GM23338 (cell line): ENCODE measurements around the gene KIAA1217. TPM values are rescaled to one million over a fixed set of nuclear protein-coding genes. Genes with fewer than 3 reads are reported as not detected.

Experiments
- ATAC-seq: fragments of 200-7000 bp; cut with Tn5 transposase; 3 replicates; pipeline ENCODE4 v1.9.1; 2020
- DNase-seq: peaks from one replicate; pipeline ENCODE4 v3.0.0-alpha.2; 2015; ENCODE audit warnings: low spot score
- H2AFZ ChIP-seq: fragments of 200-600 bp; sonication (generic); 2 replicates; pipeline ENCODE4 v1.8.0; 2016; ENCODE audit warnings: antibody characterized with exemption, mild to moderate bottlenecking, moderate library complexity
- H3F3A ChIP-seq: fragments of 200-600 bp; sonication (generic); replicated peaks from 2 replicates; pipeline ENCODE4 v1.8.0; 2017; ENCODE audit warnings: antibody characterized with exemption, mixed run types, low read depth
- H3K27ac ChIP-seq: fragments of 200-600 bp; sonication (generic); 2 replicates; pipeline ENCODE4 v1.6.1; 2016; ENCODE audit warnings: low read depth
- H3K27me3 ChIP-seq: fragments of 200-600 bp; sonication (generic); 2 replicates; pipeline ENCODE4 v1.8.0; 2016; ENCODE audit warnings: mild to moderate bottlenecking, mixed run types, moderate library complexity; ENCODE audit not compliant: insufficient read depth
- H3K36me3 ChIP-seq: fragments of 200-600 bp; sonication (generic); 2 replicates; pipeline ENCODE4 v1.8.0; 2016; ENCODE audit warnings: mild to moderate bottlenecking; ENCODE audit not compliant: insufficient read depth
- H3K4me1 ChIP-seq: fragments of 200-600 bp; sonication (generic); 2 replicates; pipeline ENCODE4 v1.8.0; 2016; ENCODE audit warnings: mild to moderate bottlenecking, moderate library complexity; ENCODE audit not compliant: insufficient read depth
- H3K4me2 ChIP-seq: fragments of 200-600 bp; sonication (generic); 2 replicates; pipeline ENCODE4 v1.7.1; 2017; ENCODE audit warnings: mixed run types
- H3K4me3 ChIP-seq: fragments of 200-600 bp; sonication (generic); 2 replicates; pipeline ENCODE4 v1.6.1; 2016; ENCODE audit warnings: mixed run types
- H3K79me2 ChIP-seq: fragments of 200-600 bp; sonication (generic); replicated peaks from 2 replicates; pipeline ENCODE4 v1.8.0; 2017; ENCODE audit warnings: mild to moderate bottlenecking; ENCODE audit not compliant: insufficient read depth
- H3K9me2 ChIP-seq: fragments of 200-600 bp; sonication (generic); 2 replicates; pipeline ENCODE4 v1.8.0; 2017; ENCODE audit not compliant: insufficient read depth
- H4K20me1 ChIP-seq: fragments of 200-600 bp; sonication (generic); replicated peaks from 2 replicates; pipeline ENCODE4 v1.8.0; 2017; ENCODE audit warnings: mild to moderate bottlenecking; ENCODE audit not compliant: insufficient read depth
- H3K27ac Mint-ChIP-seq: 2 replicates; pipeline ENCODE4 v1.8.0; 2020; ENCODE audit warnings: inconsistent platforms, mild to moderate bottlenecking, moderate library complexity, mixed read lengths
- H3K27me3 Mint-ChIP-seq: 3 replicates; pipeline ENCODE4 v1.8.0; 2022; ENCODE audit warnings: low read depth, mild to moderate bottlenecking, moderate library complexity, mixed read lengths, inconsistent platforms; ENCODE audit not compliant: insufficient read depth, poor library complexity
- H3K36me3 Mint-ChIP-seq: 3 replicates; pipeline ENCODE4 v1.8.0; 2021; ENCODE audit warnings: low read depth, mild to moderate bottlenecking, inconsistent platforms, moderate library complexity, mixed read lengths
- H3K4me1 Mint-ChIP-seq: 3 replicates; pipeline ENCODE4 v1.8.0; 2020; ENCODE audit warnings: mild to moderate bottlenecking, inconsistent platforms, mixed read lengths
- H3K4me3 Mint-ChIP-seq: 3 replicates; pipeline ENCODE4 v1.8.0; 2021; ENCODE audit warnings: moderate library complexity, mild to moderate bottlenecking, inconsistent platforms, mixed read lengths
- H3K9me3 Mint-ChIP-seq: 3 replicates; pipeline ENCODE4 v1.8.0; 2020; ENCODE audit warnings: moderate library complexity, mild to moderate bottlenecking, inconsistent platforms, mixed read lengths
- CREB1 ChIP-seq: fragments of 250-450 bp; sonication (Bioruptor Pico); IDR thresholded peaks from 2 replicates; pipeline ENCODE4 v1.5.0; 2020; ENCODE audit warnings: low read depth, mild to moderate bottlenecking, moderate library complexity
- CTCF ChIP-seq, 2 experiments: fragments of 200-600 bp in 1 of 2; sonication (generic) in 1 of 2; conservative IDR thresholded peaks; 2 replicates each; pipeline versions ENCODE4 v1.5.1 to v1.6.1; 2016 to 2017; ENCODE audit warnings: antibody characterized with exemption in 2 of 2, low read depth in 2 of 2, mild to moderate bottlenecking in 2 of 2, moderate library complexity in 1 of 2
- JUNB ChIP-seq: IDR thresholded peaks from one replicate; pipeline ENCODE4 v1.6.1; 2016; ENCODE audit warnings: antibody characterized with exemption; ENCODE audit not compliant: unreplicated experiment
- NANOG ChIP-seq: IDR thresholded peaks from 2 replicates; pipeline ENCODE4 v1.6.1; 2016; ENCODE audit warnings: antibody characterized with exemption, borderline replicate concordance
- POLR2AphosphoS5 ChIP-seq: IDR thresholded peaks from 2 replicates; pipeline ENCODE4 v1.6.1; 2016; ENCODE audit warnings: antibody characterized with exemption, low read depth
- REST ChIP-seq: IDR thresholded peaks from one replicate; pipeline ENCODE4 v1.6.1; 2018; ENCODE audit warnings: antibody characterized with exemption; ENCODE audit not compliant: unreplicated experiment
- STAT1 ChIP-seq: IDR thresholded peaks from one replicate; pipeline ENCODE4 v1.6.1; 2016; ENCODE audit warnings: antibody characterized with exemption; ENCODE audit not compliant: unreplicated experiment
- ZNF114 ChIP-seq: fragments of 250-450 bp; sonication (Bioruptor Pico); IDR thresholded peaks from 2 replicates; pipeline ENCODE4 v1.5.0; 2020; ENCODE audit warnings: mild to moderate bottlenecking, moderate library complexity
- ZNF331 ChIP-seq: fragments of 250-450 bp; sonication (Bioruptor Pico); IDR thresholded peaks from 2 replicates; pipeline ENCODE4 v1.5.0; 2020; ENCODE audit warnings: low read depth, mild to moderate bottlenecking, moderate library complexity
- polyA plus RNA-seq: library from polyadenylated mRNA; unstranded; fragments of >200 nt; fragmentation: Nextera tagmentation; extraction: Ambion mirVana; gene quantifications from 2 replicates; pipeline ENCODE4 v1.2.1, GENCODE V29; 2016
- total RNA-seq: library from RNA; depleted of rRNA; stranded (reverse); fragments of >200 nt; shearing (Covaris generic); gene quantifications from 2 replicates; pipeline ENCODE4 v1.2.3, GENCODE V29; 2014
- TF ChIP-seq, protein P1 (sequence below): fragments of 250-450 bp; sonication (Bioruptor Pico); IDR thresholded peaks from 2 replicates; pipeline ENCODE4 v1.5.0; 2020; ENCODE audit warnings: mild to moderate bottlenecking, moderate library complexity
- TF ChIP-seq, protein P2 (sequence below): IDR thresholded peaks from 2 replicates; pipeline ENCODE4 v1.6.1; 2016; ENCODE audit warnings: antibody characterized with exemption

KIAA1217 gene
- total and polyA plus RNA-seq, 2 experiments from 2014 or later, result 6.4 to 9.1 TPM

- Histone ChIP-seq H3K4me1 (peaks cover 40% of the 10 kb centered on the region), H3K27me3 (no peaks in the 10 kb centered on the region), H3K9me2 (no peaks in the 10 kb centered on the region), H3K4me3 (no peak overlapping the region; the same call in 1 of the 2 replicates), H3K36me3 (no peaks in the 10 kb centered on the region), H3F3A (no peaks in the 10 kb centered on the region), H4K20me1 (no peaks in the 10 kb centered on the region), H3K79me2 (0 out of 2 replicates have a peak, but pooled peaks cover 4% of the 10 kb centered on the region), H2AFZ (no peak overlapping the region), H3K4me2 (peak overlapping the region; percentile 17; the same call in 1 of the 2 replicates), H3K27ac (0 out of 2 replicates have a peak overlapping the region, but pooled peaks have one; percentile 21)
- peak; percentile 66 for ATAC-seq
- Mint-ChIP-seq H3K27me3 (peaks cover 8% of the 10 kb centered on the region), H3K4me3 (peak overlapping the region; percentile 32; the same call in 1 of the 3 replicates), H3K4me1 (peaks cover 48% of the 10 kb centered on the region), H3K9me3 (no peaks in the 10 kb centered on the region), H3K36me3 (no peaks in the 10 kb centered on the region), H3K27ac (peak overlapping the region; percentile 37; the same call in 1 of the 2 replicates)
- TF ChIP-seq ZNF331 (CRISPR knock-in tag) (no peak), STAT1 (no peak), JUNB (no peak), CREB1 (CRISPR knock-in tag) (no peak), NANOG (no peak), POLR2AphosphoS5 (no peak), REST (no peak), CTCF (conservative IDR thresholded peaks at IDR 0.05; ENCODE audit: low read depth in 2 of 2) (no peak), ZNF114 (no peak)
- TF ChIP-seq, protein P1, sequence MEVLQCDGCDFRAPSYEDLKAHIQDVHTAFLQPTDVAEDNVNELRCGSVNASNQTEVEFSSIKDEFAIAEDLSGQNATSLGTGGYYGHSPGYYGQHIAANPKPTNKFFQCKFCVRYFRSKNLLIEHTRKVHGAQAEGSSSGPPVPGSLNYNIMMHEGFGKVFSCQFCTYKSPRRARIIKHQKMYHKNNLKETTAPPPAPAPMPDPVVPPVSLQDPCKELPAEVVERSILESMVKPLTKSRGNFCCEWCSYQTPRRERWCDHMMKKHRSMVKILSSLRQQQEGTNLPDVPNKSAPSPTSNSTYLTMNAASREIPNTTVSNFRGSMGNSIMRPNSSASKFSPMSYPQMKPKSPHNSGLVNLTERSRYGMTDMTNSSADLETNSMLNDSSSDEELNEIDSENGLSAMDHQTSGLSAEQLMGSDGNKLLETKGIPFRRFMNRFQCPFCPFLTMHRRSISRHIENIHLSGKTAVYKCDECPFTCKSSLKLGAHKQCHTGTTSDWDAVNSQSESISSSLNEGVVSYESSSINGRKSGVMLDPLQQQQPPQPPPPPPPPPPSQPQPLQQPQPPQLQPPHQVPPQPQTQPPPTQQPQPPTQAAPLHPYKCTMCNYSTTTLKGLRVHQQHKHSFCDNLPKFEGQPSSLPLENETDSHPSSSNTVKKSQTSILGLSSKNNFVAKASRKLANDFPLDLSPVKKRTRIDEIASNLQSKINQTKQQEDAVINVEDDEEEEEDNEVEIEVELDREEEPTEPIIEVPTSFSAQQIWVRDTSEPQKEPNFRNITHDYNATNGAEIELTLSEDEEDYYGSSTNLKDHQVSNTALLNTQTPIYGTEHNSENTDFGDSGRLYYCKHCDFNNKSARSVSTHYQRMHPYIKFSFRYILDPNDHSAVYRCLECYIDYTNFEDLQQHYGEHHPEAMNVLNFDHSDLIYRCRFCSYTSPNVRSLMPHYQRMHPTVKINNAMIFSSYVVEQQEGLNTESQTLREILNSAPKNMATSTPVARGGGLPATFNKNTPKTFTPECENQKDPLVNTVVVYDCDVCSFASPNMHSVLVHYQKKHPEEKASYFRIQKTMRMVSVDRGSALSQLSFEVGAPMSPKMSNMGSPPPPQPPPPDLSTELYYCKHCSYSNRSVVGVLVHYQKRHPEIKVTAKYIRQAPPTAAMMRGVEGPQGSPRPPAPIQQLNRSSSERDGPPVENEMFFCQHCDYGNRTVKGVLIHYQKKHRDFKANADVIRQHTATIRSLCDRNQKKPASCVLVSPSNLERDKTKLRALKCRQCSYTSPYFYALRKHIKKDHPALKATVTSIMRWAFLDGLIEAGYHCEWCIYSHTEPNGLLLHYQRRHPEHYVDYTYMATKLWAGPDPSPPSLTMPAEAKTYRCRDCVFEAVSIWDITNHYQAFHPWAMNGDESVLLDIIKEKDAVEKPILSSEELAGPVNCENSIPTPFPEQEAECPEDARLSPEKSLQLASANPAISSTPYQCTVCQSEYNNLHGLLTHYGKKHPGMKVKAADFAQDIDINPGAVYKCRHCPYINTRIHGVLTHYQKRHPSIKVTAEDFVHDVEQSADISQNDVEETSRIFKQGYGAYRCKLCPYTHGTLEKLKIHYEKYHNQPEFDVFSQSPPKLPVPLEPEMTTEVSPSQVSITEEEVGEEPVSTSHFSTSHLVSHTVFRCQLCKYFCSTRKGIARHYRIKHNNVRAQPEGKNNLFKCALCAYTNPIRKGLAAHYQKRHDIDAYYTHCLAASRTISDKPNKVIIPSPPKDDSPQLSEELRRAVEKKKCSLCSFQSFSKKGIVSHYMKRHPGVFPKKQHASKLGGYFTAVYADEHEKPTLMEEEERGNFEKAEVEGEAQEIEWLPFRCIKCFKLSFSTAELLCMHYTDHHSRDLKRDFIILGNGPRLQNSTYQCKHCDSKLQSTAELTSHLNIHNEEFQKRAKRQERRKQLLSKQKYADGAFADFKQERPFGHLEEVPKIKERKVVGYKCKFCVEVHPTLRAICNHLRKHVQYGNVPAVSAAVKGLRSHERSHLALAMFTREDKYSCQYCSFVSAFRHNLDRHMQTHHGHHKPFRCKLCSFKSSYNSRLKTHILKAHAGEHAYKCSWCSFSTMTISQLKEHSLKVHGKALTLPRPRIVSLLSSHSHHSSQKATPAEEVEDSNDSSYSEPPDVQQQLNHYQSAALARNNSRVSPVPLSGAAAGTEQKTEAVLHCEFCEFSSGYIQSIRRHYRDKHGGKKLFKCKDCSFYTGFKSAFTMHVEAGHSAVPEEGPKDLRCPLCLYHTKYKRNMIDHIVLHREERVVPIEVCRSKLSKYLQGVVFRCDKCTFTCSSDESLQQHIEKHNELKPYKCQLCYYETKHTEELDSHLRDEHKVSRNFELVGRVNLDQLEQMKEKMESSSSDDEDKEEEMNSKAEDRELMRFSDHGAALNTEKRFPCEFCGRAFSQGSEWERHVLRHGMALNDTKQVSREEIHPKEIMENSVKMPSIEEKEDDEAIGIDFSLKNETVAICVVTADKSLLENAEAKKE (CRISPR knock-in tag), result no peak
- TF ChIP-seq, protein P2, sequence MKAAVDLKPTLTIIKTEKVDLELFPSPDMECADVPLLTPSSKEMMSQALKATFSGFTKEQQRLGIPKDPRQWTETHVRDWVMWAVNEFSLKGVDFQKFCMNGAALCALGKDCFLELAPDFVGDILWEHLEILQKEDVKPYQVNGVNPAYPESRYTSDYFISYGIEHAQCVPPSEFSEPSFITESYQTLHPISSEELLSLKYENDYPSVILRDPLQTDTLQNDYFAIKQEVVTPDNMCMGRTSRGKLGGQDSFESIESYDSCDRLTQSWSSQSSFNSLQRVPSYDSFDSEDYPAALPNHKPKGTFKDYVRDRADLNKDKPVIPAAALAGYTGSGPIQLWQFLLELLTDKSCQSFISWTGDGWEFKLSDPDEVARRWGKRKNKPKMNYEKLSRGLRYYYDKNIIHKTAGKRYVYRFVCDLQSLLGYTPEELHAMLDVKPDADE, result no peak
- DNase-seq, result peak; percentile 65
These were observed 46.4 kb downstream of the KIAA1217 start for GRCh38 chr10:24255115-24255880.
